Epithelial cell of prostate (primary cell): ENCODE measurements around the gene KIF5C.

ENCODE experiments used
- DNase-seq: peaks from one replicate; pipeline ENCODE4 v3.0.0-alpha.2; 2011; ENCODE audit warnings: low read depth, low spot score
- H3K27ac ChIP-seq: fragments of 450-650 bp; 2 replicates; pipeline ENCODE4 v1.5.1; 2017; ENCODE audit warnings: mild to moderate bottlenecking

KIF5C gene

GRCh38 chr2:149005471-149006077 lies 130.5 kb downstream of the KIF5C start:
- H3K27ac ChIP-seq: no peak overlapping the region
- DNase-seq: no peak

- no peak for DNase-seq
Observed at GRCh38 chr2:149006883-149007543, 132.0 kb downstream of the KIF5C start.

GRCh38 chr2:149008381-149008780 lies 133.4 kb downstream of the KIF5C start:
- no peak for DNase-seq
- no peak overlapping the region for H3K27ac ChIP-seq

More at GRCh38 chr2:149006883-149007543, 132.0 kb downstream of the KIF5C start:
- H3K27ac ChIP-seq: no peak overlapping the region

- DNase-seq: no peak
Observed at GRCh38 chr2:149009576-149010461, 134.8 kb downstream of the KIF5C start.

GRCh38 chr2:149012545-149012944 lies 137.5 kb downstream of the KIF5C start:
- no peak overlapping the region for H3K27ac ChIP-seq
- no peak for DNase-seq

More at GRCh38 chr2:149009576-149010461, 134.8 kb downstream of the KIF5C start:
- no peak overlapping the region for H3K27ac ChIP-seq

- DNase-seq: no peak
- H3K27ac ChIP-seq: no peak overlapping the region
Observed at GRCh38 chr2:149015501-149015900, 140.5 kb downstream of the KIF5C start.

- H3K27ac ChIP-seq: no peak overlapping the region
- no peak for DNase-seq
Observed at GRCh38 chr2:149015926-149016563, 141.0 kb downstream of the KIF5C start.

GRCh38 chr2:149017116-149017985 lies 142.3 kb downstream of the KIF5C start:
- H3K27ac ChIP-seq: no peak overlapping the region
- DNase-seq: no peak

GRCh38 chr2:149018981-149019380 lies 144.0 kb downstream of the KIF5C start:
- DNase-seq: no peak
- H3K27ac ChIP-seq: no peak overlapping the region

- H3K27ac ChIP-seq: no peak overlapping the region
- DNase-seq: no peak
Observed at GRCh38 chr2:149019768-149020167, 144.7 kb downstream of the KIF5C start.

GRCh38 chr2:149020432-149020851 lies 145.4 kb downstream of the KIF5C start:
- no peak for DNase-seq
- H3K27ac ChIP-seq: no peak overlapping the region

- no peak for DNase-seq
Observed at GRCh38 chr2:149021271-149021719, 146.3 kb downstream of the KIF5C start.

GRCh38 chr2:149021761-149022160 lies 146.7 kb downstream of the KIF5C start:
- no peak overlapping the region for H3K27ac ChIP-seq
- DNase-seq: no peak

More at GRCh38 chr2:149021271-149021719, 146.3 kb downstream of the KIF5C start:
- H3K27ac ChIP-seq: no peak overlapping the region

GRCh38 chr2:149023091-149023490 lies 148.1 kb downstream of the KIF5C start:
- no peak for DNase-seq
- no peak overlapping the region for H3K27ac ChIP-seq

- DNase-seq: peak; percentile 79
- H3K27ac ChIP-seq: peak overlapping the region; percentile 46
Observed at GRCh38 chr2:149027590-149028250, 152.7 kb downstream of the KIF5C start.

- no peak for DNase-seq
- peak overlapping the region; percentile 46 for H3K27ac ChIP-seq
Observed at GRCh38 chr2:149028377-149028776, 153.3 kb downstream of the KIF5C start.

- no peak overlapping the region for H3K27ac ChIP-seq
- no peak for DNase-seq
Observed at GRCh38 chr2:149028891-149029290, 153.9 kb downstream of the KIF5C start.

GRCh38 chr2:149029307-149029965 lies 154.4 kb downstream of the KIF5C start:
- DNase-seq: no peak
- no peak overlapping the region for H3K27ac ChIP-seq
